ENCODE data around the gene CFAP46.
A peak's percentile ranks its signal among the peaks of the same experiment; 100 is the strongest.
"Not testable (repeated sequence)": the region's sequence is repeated elsewhere in the genome, so short reads cannot be mapped to it uniquely, and the experiment has no call there.

CFAP46 gene

GRCh38 chr10:132943791-132944404 lies 1.5 kb upstream of the CFAP46 start:
- no peak for DNase-seq

DNA sequence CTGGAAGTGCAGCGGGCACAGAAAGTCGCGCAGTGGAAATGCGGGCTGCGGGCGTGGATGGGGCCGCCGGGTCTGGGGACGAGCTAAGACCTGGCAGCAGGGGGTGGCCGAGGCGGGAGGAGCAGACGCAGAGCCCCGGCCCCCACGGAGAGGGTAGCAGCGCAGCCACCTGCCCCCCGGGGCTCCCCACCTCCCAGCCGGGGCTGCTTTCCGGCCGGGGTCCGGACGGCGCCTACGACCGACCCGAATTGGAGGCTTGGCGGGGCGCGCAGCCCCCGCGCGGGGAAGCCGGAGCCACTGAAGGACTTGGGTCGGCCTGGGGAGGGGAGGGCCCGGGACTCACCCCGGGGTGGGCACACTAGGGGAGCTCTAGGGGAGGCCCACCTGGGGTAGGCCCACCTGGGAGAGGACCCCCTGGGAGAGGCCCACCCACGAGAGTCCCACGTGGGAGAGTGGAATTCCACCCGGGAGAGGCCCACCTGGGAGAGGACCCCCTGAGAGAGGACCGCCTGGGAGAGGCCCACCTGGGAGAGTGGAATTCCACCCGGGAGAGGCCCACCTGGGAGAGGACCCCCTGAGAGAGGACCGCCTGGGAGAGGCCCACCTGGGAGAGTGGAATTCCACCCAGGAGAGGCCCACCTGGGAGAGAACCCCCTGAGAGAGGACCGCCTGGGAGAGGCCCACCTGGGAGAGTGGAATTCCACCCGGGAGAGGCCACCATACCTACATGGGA lies 854 bp upstream of the CFAP46 start:
- DNase-seq, result no peak

DNA sequence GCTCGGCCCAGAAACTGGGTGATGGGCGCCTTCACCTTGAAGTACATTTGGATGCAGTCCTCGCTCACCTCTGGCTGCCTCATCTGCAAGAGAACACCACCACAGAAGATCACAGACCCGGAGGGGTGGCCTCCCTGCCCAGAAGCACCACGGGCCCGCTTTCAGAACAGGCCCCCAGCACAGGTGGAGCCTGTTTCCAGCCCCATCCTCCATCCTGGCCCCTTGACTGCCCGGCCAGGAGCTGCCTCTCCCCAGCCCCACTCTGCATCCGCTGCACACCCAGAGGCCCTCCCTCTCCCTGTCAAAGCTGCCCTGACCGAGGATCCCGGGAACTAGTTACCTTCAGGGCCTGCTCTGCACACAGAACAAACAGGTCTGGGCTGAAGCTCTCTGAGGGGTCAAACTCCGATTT lies 724 bp downstream of the CFAP46 start:
- no peak for DNase-seq

DNA sequence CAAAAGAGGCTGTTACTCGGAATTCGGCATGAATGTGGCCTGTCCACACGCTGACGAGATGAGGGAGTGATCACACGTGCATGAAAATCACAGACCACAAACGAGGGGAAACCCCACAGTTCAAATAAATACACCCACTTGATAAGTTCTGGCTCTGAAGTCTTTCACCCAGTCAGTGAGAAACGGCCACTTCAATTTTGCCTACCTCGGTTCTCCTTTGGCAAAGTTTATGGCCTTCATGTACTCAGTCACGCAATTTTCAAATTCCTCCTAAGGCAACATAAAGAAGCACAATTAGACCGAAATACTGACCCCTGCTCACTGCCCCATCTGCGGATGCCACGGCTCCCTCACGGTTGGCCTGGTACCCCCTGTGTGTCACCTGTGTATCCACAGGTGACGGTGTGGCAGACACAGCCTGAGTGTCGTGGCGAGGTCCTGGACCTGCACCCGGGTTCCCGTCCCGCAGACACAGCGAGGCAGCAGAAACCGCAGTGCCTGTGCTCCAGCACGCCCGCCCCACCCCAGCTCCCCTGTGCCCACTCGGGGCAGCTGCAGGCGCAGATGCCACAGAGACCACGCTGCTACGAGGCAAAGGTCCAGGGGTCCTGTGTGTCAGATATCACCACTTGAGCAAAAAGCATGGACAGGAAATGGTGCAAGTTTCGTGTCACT lies 1.4 kb downstream of the CFAP46 start:
- no peak for DNase-seq

DNA sequence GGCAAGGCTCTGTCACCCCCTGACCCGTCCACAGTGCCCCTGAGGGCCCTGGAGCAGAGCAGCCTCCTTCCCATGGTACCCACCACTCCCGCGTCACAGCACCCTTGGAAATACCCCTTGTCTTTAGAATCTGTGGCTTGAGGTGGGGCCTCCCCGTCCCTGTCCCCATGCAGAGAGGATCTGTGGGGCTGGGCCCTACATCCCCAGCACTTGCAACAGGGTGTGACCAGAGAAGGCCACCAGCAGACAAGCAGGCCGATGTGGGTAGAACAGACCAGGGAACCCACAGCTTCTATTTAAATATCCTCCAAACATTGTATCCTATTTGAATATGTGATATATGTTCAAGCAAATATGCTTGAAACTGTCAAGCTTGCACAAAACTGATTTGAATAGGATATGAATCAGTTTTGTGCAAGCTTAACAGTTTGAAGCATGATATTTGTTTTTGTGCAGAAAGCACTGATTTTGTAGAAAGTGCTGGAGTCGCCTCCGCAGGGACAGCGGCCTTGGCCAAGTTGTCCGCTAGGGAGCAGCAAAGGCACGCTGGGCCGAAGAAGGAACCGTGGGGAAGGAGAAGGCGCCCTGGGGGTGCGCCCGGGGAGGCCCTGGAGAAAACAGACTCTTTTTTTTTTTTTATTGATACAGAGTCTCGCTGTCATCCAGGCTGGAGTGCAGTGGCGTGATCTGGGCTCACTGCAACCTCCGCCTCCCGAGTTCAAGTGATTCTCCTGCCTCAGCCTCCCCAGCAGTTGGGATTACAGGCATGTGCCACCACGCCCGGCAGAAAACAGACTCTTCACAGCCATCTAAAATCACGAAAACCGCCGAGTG lies 2.2 kb downstream of the CFAP46 start:
- peak; percentile 53 for DNase-seq

DNA sequence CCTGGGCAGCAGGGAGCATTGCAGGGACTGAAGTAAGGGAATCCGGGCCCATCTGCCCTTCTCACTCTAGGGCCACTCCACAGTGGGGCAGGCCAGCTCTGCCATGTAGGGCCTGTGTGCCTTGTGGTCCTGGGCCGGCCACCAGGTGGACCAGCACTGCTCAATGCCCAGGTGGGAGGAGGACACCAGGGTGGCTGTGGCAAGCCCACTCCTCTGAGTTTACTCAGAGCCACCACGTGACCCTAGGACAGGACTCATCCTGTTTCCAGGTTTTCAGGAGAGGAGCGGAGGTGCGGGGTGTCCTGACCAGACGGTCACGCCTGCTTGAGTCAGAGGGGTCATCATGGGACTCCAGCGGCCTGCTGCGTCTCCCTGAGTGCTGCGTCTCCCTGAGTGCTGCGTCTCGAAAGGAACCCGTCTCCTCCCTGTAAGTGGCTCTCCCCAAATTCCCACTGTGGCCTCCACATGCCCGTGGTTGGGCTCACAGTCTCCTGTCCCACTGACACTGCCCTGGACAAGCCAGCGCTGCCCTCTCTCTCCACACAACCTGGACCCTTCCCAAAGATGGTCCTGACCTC lies 2.9 kb downstream of the CFAP46 start:
- no peak for DNase-seq

DNA sequence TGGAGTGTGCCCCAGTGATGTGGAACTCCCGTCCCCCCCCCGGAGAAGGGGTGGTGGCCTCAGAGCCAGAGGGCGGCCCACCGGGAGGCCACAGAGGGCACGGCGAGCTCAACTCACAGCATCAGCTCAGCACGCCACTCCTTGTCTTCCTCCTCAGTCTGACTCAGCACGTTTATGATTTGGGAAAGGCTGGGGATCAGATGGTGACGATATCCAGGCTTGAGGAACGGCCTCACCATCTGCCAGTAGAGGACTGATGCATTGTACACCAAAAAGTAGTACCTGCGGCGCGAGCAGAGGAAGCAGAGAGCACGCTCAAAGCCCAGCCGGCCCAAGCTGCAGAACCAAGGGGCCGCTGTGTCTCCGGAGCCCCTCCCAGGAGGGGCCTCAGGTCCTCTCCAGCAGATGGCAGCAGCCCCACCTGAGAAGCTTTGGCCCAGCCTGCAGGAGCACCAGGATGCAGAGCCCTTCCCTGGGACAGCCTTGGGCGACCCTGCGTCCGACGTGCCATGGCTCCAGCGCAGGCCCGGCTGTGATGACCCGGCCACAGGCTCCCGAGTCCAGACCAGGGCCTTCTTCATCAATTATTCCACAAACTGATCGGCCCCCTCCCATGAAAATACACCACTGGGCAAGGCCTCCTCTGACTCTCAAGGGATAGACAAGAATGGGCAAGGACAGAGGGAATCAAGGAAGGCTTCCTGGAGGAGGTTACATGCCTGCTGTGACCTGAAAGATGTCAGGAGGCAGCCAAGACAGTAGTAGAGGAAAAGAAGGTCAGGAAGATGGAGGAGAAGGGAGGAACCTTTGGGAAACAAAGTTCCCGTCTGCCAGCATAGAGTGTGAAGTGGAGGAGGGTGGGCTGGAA lies 3.7 kb downstream of the CFAP46 start:
- DNase-seq, result peak; percentile 10

- DNase-seq, result no peak
Observed at GRCh38 chr10:132937861-132938260, 4.5 kb downstream of the CFAP46 start.

DNA sequence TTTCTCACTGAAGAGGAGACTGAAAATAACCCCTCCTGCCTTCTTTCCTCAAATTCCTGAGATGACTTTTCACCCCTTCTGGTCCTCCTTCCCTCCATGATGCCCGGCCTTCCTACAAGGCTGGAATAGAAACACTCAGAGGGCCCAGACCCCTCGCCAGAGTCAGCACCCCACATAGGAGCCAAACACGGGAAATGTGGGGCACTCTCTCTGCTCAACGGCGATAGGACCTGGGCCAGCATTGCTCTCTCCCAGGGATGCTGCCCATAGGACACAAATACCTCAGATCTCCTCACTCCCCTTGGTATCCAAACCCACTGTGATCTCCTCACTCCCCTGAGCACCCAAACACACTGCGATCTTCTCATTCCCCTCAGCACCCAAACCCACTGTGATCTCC lies 7.4 kb downstream of the CFAP46 start:
- DNase-seq, result no peak

- no peak for DNase-seq
Observed at GRCh38 chr10:132933308-132934042, 8.9 kb downstream of the CFAP46 start.

- DNase-seq, result no peak
Observed at GRCh38 chr10:132932461-132933307, 9.7 kb downstream of the CFAP46 start.

- peak; percentile 53 for DNase-seq
Observed at GRCh38 chr10:132931258-132932250, 10.8 kb downstream of the CFAP46 start.

DNA sequence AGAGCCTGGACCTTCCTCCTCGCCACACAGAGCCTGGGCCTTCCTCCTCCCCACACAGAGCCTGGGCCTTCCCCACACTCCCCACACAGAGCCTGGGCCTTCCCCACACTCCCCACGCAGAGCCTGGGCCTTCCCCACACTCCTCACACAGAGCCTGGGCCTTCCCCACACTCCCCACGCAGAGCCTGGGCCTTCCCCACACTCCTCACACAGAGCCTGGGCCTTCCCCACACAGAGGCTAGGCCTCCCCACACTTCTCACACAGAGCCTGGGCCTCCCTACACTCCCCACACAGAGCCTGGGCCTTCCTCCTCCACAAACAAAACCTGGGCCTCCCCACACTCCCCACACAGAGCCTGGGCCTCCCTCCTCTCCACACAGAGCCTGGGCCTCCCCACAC lies 11.7 kb downstream of the CFAP46 start:
- not testable (repeated sequence) for DNase-seq

DNA sequence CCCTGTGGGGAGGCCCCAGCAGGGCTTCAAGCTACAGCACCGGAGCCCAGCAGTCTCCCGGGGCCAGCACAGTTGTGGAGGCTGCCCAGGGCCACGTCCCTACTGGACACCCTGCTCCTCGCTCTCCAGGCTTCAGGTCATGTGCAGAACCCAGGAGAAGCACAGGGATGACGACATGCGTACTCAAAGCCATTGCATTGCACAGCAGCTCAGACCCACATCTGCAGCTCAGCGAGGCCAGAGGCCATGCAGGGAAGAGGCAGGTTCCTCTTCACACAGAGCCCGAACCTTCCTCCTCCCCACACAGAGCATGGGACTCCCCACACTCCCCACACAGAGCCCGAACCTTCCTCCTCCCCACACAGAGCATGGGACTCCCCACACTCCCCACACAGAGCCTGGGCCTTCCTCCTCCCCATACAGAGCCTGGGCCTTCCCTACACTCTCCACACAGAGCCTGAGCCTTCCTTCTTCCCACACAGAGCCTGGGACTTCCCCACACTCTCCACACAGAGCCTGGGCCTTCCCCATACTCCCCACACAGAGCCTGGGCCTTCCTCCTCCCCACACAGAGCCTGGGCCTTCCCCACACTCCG lies 12.3 kb downstream of the CFAP46 start:
- peak; percentile 75 for DNase-seq

DNA sequence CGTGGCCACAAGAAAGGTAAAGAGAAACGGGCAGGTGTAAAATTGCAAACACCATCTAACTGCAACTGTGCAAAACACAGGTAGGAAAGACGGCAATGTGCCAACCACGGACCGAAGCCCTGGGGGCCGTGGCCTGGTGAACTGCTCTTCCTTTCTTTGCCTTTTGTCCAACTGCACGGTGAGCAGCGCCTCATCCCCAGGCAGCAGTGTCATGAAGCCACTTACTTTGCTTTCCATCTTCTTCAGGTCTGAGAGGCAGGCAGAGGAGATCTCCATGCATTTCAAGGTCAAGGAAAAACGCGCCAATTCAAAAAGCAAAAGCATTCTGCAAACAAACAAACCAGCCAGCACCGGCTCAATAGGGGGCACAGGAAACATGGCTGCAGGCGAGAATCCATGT lies 12.9 kb downstream of the CFAP46 start:
- no peak for DNase-seq

GRCh38 chr10:132928261-132928660 lies 14.1 kb downstream of the CFAP46 start:
- DNase-seq, result no peak

DNA sequence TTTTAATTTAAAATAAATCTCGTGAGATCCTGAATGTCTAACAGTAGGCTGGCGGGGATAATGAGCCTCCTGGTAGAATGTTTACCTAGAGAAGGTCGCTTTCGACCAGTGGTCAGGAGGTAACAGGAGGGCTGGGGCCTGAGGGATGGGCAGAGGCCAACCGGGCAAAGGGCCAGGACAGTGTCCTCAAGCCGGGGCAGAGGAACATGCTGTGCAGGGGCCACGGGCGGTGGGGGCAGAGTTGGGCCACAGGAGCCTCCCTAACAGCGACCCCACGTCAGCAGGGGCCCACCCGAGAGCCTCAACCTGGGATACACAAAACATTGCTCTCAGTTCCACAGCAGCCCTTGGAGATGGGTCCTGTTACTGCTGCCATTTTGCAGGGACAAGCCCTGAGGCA lies 14.5 kb downstream of the CFAP46 start:
- DNase-seq, result no peak

Data from inflammatory macrophage treated with lipopolysaccharide for 4 hours (primary cell).